Muscle layer of duodenum (tissue), 2 donors: ENCODE data around the gene MAP3K9.
"Not testable (repeated sequence)": the region's sequence is repeated elsewhere in the genome, so short reads cannot be mapped to it uniquely, and the experiment has no call there.

Experiments
- H3K27ac ChIP-seq: one replicate; pipeline ENCODE4 v1.7.0; 2013; ENCODE audit warnings: mild to moderate bottlenecking, low read length
- H3K27me3 ChIP-seq: one replicate; pipeline ENCODE4 v1.7.0; 2013; ENCODE audit warnings: low read depth, mild to moderate bottlenecking, control low read depth, low read length
- H3K36me3 ChIP-seq, 2 donors: one replicate each; pipeline ENCODE4 v1.7.0; 2013; ENCODE audit warnings: low read length in 2 of 2, control low read depth in 1 of 2, mild to moderate bottlenecking in 1 of 2; ENCODE audit not compliant: insufficient read depth in 2 of 2, control insufficient read depth in 1 of 2
- H3K4me1 ChIP-seq, 2 donors: one replicate each; pipeline ENCODE4 v1.7.0; 2013; ENCODE audit warnings: low read length in 2 of 2, mild to moderate bottlenecking in 2 of 2, control low read depth in 1 of 2, moderate library complexity in 1 of 2; ENCODE audit not compliant: insufficient read depth in 2 of 2, control insufficient read depth in 1 of 2
- H3K4me3 ChIP-seq, 2 donors: one replicate each; pipeline ENCODE4 v1.7.0; 2013; ENCODE audit warnings: low read length in 2 of 2, low read depth in 1 of 2, mild to moderate bottlenecking in 1 of 2
- H3K9me3 ChIP-seq, 2 donors: one replicate each; pipeline ENCODE4 v1.7.0; 2013; ENCODE audit warnings: low read length in 2 of 2, control low read depth in 1 of 2, mild to moderate bottlenecking in 1 of 2; ENCODE audit not compliant: control insufficient read depth in 1 of 2
- donor health status: healthy.

MAP3K9 gene

DNA sequence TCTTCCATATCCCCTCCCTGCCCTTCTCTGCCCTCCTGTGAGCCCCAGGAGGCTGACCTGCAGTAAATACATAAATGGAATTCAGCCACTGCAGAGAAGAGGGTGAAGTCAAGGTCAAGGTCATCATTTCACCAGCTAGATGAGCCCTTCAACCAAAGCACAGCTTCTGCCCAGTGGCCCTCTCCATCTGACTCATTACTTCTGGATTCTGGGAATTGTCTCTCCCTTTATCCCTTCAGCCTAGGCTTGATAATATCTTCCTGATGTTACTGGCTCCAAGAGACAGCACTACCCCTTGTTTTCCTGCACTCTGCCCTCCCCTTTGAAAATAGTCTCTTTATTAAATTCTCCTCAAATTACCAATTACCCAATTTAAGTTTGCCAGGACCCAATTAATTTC is 103.1 kb downstream of the MAP3K9 start:
- Histone ChIP-seq H3K27me3 (no peaks in the 10 kb centered on the region), H3K9me3 (no peaks in the 10 kb centered on the region), H3K4me1 (no peaks in the 10 kb centered on the region), H3K36me3 (no peaks in the 10 kb centered on the region), H3K27ac (no peak overlapping the region), H3K4me3 (no peak overlapping the region)

DNA sequence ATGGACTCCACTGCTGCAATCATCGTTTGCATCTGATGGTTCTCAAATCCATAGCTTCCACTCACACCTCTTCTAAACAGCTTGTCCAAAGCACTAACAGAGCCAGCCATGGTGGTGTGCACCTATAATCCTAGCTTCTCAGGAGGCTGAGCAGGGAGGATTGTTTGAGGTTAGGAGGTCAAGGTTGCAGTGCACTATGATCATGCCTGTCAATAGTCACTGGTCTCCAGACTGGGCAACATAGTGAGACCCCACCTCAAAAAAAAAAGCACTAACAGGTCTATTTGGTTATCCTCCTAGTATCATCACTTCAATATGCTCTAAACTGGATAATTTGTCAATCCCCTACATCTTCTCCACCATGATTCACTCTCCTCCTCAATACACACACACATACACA is 104.4 kb downstream of the MAP3K9 start:
- Histone ChIP-seq H3K9me3 (no peaks in the 10 kb centered on the region), H3K4me3 (no peak overlapping the region), H3K27ac (no peak overlapping the region), H3K4me1 (no peaks in the 10 kb centered on the region), H3K27me3 (no peaks in the 10 kb centered on the region), H3K36me3 (no peaks in the 10 kb centered on the region)

DNA sequence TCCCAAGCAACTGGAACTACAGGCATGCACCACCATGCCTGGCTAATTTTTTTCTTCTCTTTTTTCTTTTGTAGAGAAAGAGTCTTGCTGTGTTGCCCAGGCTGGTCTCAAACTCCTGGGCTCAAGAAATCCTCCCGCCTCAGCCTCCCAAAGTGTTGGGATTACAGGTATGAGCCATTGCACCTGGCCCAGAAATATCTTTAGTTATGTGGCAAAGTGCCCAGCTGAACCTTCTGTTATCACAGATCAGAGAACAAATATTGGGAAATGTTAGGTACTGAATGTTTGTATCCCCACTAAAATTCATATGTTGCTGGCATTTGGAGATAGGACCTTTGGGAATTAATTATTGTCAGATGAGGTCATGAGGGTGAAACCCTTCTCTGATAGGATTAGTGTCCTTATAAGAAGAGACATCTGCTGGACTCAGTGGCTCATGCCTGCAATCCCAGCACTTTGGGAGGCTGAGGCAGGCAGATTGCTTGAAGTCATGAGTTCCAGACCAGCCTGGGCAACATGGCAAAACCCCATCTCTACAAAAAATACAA is 105.6 kb downstream of the MAP3K9 start:
- not testable (repeated sequence) for H3K27me3 ChIP-seq, H3K27ac ChIP-seq, H3K9me3 ChIP-seq, H3K4me3 ChIP-seq, H3K4me1 ChIP-seq, H3K36me3 ChIP-seq

DNA sequence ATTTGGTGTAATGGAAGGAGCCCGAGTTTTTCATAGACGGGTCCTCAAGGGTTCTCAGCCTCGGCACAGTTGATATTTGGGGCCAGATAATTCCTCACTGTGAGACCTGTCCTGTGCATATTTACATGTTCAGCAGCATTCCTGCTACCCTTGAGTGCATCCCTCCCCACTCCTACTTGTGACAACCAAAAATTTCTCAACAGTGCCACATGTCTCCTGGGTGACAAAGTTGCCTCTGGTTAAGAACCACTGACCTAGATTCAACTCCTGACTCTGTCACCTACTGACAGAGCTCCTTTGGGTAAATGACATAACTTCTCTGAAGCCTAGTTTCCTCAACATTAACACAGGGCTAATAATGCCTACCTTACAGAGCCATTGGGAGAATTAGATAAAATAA is 107.2 kb downstream of the MAP3K9 start:
- no peaks in the 10 kb centered on the region for H3K36me3 ChIP-seq
- H3K4me3 ChIP-seq, result no peak overlapping the region
- H3K27me3 ChIP-seq, result no peaks in the 10 kb centered on the region
- H3K27ac ChIP-seq, result no peak overlapping the region
- no peaks in the 10 kb centered on the region for H3K4me1 ChIP-seq
- H3K9me3 ChIP-seq, result no peaks in the 10 kb centered on the region

DNA sequence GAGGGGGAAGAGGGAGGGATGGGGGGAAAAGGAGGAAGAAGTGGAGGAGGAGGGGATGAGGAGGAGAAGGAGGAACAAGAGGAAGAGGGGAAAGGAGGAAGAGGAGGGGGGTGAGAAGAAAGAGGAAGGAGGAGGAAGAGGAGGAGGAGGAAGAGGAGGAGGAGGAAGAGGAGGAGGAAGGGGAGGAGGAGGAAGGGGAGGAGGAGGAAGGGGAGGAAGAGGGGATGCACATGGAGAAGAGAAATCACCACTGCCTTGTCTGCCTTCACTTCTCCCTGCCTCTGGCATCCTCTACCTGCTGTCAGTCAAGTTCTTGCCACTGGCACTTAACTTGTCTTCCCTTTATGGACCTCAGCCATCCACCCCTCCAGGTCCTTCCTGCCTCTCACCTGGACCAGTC is 107.7 kb downstream of the MAP3K9 start:
- Histone ChIP-seq H3K36me3 (no peaks in the 10 kb centered on the region), H3K4me3 (no peak overlapping the region), H3K9me3 (no peaks in the 10 kb centered on the region), H3K27me3 (no peaks in the 10 kb centered on the region), H3K4me1 (no peaks in the 10 kb centered on the region), H3K27ac (no peak overlapping the region)

DNA sequence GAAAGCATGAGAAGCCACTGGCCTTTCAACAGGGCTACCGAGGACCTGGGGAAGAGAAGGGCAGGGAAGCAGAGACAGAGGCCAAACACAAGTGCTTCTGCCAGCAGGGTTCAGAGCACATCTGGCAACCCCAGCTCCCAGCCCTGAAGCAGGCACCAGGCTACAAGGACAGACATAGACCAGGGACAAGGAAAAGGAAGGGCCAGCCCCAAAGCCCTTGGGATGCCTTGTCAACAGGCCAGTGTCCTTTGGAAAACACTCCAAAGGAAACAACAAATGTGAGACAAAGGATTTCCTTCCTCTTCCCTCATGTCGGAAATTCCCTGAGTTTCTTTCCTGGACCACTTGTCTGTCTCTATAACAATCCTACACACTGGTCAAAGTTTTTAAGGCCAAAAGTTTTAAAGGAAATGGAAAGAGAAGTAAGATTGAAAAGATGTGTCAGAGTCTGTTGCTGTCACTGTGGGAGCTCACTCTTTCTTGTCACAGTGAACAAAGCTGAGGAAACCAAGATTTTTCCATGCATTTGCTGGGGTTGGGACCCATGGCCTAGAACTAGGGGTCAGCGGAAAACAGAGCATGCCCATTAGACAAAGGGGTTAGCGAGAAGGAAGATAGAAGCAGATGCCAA is 108.2 kb downstream of the MAP3K9 start:
- no peaks in the 10 kb centered on the region for H3K27me3 ChIP-seq
- H3K4me3 ChIP-seq, result no peak overlapping the region
- no peaks in the 10 kb centered on the region for H3K4me1 ChIP-seq
- no peaks in the 10 kb centered on the region for H3K9me3 ChIP-seq
- H3K36me3 ChIP-seq, result no peaks in the 10 kb centered on the region
- no peak overlapping the region for H3K27ac ChIP-seq

DNA sequence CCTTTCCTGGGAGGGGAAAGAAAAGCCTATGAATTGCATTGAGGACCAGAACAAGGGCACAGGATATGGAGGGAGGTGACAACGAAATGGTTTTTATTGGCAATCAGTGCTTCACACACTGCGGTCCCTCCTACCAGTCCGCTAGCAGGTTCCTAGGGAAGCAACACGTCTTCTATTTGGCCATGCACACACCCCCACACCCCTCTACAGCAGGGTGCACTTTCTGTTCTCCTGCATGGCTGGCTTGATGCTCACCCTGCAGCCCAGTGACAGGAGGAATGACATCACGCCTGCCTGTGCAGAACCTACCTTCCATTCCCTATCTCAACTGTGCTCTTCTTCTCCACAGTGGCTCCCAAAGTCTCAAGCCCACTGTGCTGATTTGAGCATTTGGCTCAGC is 109.7 kb downstream of the MAP3K9 start:
- no peaks in the 10 kb centered on the region for H3K27me3 ChIP-seq
- H3K4me1 ChIP-seq, result no peaks in the 10 kb centered on the region
- H3K4me3 ChIP-seq, result no peak overlapping the region
- no peaks in the 10 kb centered on the region for H3K9me3 ChIP-seq
- no peaks in the 10 kb centered on the region for H3K36me3 ChIP-seq
- no peak overlapping the region for H3K27ac ChIP-seq

DNA sequence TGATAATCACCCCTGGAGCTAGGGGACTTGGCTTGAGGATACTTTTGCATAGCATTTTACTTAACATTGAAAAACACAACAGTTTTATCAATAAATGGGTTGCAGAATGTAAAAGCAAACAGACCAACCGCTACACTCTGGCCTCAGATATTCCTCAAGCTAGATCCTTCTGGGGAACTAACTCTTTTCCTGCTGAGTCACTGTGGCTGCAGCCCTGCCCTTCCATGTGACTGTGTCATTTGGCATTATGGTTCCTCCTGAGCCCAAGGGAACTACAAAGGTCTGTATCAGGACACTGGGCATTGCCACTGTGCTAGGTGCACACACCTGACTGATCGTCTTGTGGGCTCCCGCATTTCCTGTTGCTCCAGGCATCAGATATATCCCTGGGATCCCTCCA is 111.0 kb downstream of the MAP3K9 start:
- Histone ChIP-seq H3K27ac (no peak overlapping the region), H3K4me1 (no peaks in the 10 kb centered on the region), H3K4me3 (no peak overlapping the region), H3K9me3 (no peaks in the 10 kb centered on the region), H3K36me3 (no peaks in the 10 kb centered on the region), H3K27me3 (no peaks in the 10 kb centered on the region)

DNA sequence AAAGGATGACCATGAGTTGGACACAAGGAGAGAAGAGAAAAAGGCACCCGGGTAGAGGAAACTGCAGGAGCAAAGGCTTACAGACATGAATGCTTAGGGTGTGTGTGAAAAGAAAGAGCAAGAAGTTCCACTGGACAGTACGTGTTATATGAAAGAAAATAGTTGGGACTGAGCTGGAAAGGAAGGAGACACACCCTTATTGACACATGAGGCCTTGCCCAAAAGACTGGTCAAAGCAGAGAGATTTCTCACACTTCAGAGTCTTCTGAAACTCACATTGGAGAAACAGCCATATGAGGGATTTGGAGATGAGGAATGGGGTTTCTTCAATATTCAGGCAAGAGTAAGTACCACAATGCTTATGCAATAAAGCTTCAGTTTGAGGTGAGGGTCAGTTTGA is 111.6 kb downstream of the MAP3K9 start:
- H3K9me3 ChIP-seq, result no peaks in the 10 kb centered on the region
- no peak overlapping the region for H3K27ac ChIP-seq
- H3K4me1 ChIP-seq, result no peaks in the 10 kb centered on the region
- H3K36me3 ChIP-seq, result no peaks in the 10 kb centered on the region
- H3K27me3 ChIP-seq, result no peaks in the 10 kb centered on the region
- no peak overlapping the region for H3K4me3 ChIP-seq

DNA sequence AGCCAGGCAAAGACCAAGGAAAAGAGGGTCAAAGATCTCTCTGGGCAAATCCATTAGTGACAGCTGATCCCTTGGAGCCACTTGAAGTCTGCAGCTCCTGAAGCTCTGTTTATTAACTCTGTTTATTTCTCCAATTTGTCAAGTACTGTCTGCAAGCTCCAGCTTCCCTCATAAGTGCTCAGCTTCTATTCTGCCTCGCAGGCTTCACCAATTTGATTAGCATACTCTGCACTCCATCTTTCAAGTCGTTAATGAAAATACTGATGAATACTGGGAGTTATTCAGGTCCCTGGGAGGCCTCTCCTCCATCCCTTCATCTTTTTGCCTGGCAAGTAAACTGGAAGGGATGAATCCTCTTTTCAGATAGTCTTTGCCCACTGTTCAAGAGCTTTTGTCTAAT is 113.3 kb downstream of the MAP3K9 start:
- Histone ChIP-seq H3K4me3 (no peak overlapping the region), H3K27ac (no peak overlapping the region), H3K9me3 (no peaks in the 10 kb centered on the region), H3K36me3 (no peaks in the 10 kb centered on the region), H3K4me1 (no peaks in the 10 kb centered on the region), H3K27me3 (no peaks in the 10 kb centered on the region)

DNA sequence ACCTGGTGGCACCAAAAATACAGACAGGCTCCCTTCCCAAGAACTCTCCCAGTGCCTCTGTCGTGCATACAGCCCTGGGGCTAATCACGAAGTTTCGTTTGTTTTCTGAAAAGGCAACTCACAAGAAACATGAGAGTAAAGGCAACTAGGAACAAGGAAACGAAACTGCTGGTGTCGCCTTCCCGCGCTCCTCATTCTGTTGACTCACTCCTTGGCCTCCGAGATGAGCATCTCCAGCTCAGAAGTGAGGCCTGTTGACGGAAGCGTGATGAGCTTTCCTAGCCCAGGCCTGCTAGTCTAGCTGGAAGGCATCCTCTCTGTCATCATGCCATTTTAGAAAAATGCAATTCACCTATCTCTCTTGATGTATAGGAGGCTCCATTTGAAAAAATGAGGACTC is 117.1 kb downstream of the MAP3K9 start:
- H3K9me3 ChIP-seq, result no peaks in the 10 kb centered on the region
- no peak overlapping the region for H3K4me3 ChIP-seq
- H3K36me3 ChIP-seq, result no peaks in the 10 kb centered on the region
- H3K27ac ChIP-seq, result no peak overlapping the region
- no peaks in the 10 kb centered on the region for H3K4me1 ChIP-seq
- H3K27me3 ChIP-seq, result no peaks in the 10 kb centered on the region

DNA sequence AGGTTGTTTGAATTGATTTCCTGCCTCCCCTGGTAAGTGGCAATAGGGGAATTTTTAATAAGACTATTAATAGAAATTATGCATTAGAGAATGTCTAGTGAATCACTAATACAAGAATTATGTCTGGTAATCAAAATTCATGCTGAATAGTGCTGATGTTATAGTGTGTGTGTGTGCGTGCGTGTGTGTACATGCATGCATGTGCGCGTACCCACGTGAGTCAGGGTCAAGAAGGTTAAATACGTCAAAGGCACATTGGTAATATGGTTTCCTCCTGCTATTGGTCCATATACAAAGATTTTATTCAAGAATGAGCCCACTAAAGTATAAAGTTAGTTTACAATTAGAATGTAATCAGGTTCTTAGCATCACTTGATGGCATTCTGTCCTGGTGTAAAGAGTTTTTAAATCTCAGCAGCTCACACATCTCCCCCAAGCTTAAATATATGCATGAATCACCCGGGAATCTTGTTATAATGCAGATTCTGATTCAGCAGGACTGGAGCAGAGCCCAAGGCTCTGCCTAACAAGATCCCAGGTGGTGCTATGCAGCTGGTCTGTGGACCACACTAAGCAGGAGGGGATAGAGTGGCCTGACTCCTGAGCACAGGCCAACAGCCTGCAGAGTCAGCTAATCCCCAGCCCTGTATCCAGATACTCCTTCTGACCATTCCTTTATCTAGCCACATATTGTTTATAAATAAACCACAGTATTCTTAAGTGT is 123.7 kb downstream of the MAP3K9 start:
- Histone ChIP-seq H3K9me3 (no peaks in the 10 kb centered on the region), H3K27me3 (no peaks in the 10 kb centered on the region), H3K27ac (no peak overlapping the region), H3K36me3 (no peaks in the 10 kb centered on the region), H3K4me1 (no peaks in the 10 kb centered on the region), H3K4me3 (no peak overlapping the region)
